NAMALWA (cell line): ENCODE data around the gene GABRG3.
A peak's percentile ranks its signal among the peaks of the same experiment; 100 is the strongest.

Source experiments
- DNase-seq: peaks from one replicate; pipeline ENCODE4 v3.0.0-alpha.2; 2015; ENCODE audit warnings: low spot score

The GABRG3 gene

DNA sequence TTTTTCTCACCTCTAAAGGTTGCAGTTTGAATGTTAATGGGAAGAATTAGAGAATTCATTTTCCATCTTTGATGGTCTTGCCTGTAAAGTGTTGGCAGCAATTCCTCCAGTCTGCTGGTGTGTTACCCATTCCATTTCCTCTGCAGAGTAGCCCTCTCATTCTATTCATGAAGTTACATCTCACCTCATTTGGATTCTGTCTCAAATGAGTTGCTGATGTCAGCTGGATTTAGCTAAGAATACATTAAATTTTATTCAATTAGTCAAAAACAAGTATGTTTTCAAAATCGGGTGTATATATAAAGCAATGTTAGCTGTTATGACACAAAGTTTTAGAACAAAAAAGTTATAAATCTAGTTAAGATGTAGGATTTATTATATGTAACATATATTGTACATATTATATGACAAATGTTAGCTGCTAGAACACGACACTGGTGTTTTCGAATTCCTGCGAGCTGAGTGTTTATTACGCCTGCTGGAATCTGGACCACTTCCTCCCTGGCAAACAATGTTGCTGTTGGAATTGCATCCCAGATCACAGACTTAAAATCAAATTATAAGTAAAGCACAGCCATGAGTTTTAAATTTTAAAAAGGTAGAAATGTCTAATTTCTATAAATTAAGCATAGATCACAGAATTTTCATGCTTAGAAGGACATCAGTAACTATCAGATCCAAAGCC, 611.9 kb downstream of the GABRG3 start:
- DNase-seq, result no peak

DNA sequence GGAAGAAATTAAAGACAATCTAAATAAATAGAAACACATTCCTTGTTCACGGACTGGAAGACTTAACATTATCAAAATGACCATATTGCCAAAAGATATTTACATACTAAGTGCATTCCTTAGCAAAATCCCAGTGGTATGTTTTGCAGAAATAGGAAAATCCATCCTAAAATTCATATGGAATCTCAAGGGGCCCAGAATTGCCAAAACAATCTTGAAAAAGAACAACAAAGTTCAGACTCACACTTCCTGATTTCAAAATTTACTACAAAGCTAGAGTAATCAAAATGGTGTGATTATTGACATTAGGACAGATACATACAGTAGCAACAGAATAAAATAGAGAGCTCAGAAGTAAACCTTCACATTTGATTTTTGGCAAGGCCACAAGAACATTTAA, 612.7 kb downstream of the GABRG3 start:
- no peak for DNase-seq

DNA sequence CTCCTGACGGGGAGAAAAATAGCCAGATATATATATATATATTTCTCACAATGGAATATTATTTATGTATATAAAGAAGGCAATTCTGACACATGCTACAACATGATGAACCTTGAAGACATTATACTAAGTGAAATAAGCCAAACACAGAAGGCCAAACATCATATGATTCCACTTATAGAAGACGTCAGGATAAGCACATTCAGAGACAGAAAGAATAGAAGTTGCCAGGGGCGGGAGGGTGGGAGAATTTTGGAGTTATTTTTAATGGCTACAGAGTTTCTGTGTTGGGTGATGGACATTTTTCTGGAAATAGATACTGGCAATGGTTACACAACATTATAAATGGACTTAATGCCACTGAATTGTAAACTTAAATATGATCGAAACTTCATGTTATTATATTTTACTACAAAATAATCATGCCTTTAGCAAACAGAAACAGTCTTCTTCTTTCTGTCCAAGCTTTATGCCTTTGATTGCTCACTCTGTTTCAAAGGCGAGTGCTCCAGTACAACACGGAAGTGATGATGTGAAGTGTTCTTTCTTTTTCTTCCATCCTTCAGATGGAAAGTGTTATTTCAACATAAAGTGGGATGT, 614.2 kb downstream of the GABRG3 start:
- no peak for DNase-seq

DNA sequence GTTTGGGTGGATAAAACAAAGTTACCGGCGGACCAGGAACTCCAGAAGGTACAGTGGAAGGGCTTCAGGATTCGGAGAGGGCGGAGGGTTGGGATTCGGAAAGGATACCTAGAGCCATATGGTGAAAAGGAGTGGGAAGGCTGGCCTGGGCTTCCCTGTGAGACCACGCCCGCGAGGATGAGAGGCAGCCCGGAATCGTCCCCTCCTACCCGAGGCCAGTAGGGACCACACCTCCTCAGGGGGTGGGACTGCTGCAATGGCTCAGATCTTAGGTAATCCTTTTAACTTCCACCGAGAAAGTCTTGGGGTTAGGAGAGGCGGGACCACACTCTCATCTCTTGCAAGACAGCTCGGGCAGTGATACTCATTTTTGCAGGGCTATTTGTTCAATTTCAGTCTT, 616.8 kb downstream of the GABRG3 start:
- no peak for DNase-seq

DNA sequence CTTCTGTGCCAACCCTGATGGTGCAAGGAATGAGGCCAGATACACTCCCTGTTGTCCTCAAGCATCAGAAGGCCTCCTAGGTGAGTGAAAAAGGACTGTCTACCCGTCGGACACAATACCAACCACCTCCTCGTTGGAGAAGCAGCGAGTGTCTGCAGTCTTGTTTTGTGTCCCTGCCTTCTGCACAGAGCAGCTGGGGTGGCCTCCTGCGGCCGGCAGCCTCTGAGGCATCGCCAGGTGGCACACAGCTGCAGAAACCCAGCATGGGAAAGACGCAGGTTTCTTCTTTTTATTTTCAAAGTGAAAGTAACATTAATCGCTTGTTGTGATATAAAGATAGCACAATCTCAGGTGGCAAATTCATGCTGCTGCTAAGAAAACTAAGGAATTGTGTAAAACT, 618.3 kb downstream of the GABRG3 start:
- peak; percentile 89 for DNase-seq

DNA sequence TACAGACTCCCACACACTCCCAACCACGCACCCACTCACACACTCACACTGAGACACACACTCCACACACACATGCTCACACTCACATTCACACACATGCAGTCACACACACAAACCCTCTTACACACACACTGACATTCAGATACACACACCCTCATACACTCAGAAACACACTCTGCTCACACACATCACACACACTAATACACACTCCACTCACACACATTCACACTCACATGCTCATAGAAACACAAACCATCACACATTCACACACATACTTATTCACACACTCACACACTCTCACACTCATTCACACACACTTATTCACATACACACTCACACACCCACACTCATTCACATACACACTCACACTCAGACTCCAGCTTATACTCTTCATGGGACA, 618.8 kb downstream of the GABRG3 start:
- DNase-seq, result no peak
